HG02610 (cell line): Measurements from ENCODE around the gene SKOR1.

ENCODE experiments used
- ATAC-seq: cut with Tn5 transposase; IDR thresholded peaks from one replicate; pipeline ENCODE4 v1.9.1; 2021; ENCODE audit warnings: mild to moderate bottlenecking, moderate library complexity; ENCODE audit not compliant: unreplicated experiment

SKOR1 gene

GRCh38 chr15:67792250-67792942, 32.9 kb upstream of the SKOR1 start:
- no peak for ATAC-seq

GRCh38 chr15:67794832-67795574, 30.3 kb upstream of the SKOR1 start:
- no peak for ATAC-seq

- no peak for ATAC-seq
These were observed 28.8 kb upstream of the SKOR1 start for GRCh38 chr15:67796196-67797127.

- ATAC-seq = no peak
These were observed 25.5 kb upstream of the SKOR1 start for GRCh38 chr15:67799801-67800205.

- no peak for ATAC-seq
These were observed 24.2 kb upstream of the SKOR1 start for GRCh38 chr15:67801142-67801541.

GRCh38 chr15:67801926-67802914, 23.1 kb upstream of the SKOR1 start:
- ATAC-seq = no peak

GRCh38 chr15:67803299-67803698, 22.0 kb upstream of the SKOR1 start:
- no peak for ATAC-seq

GRCh38 chr15:67803996-67804843, 21.1 kb upstream of the SKOR1 start:
- no peak for ATAC-seq

- ATAC-seq = no peak
These were observed 20.2 kb upstream of the SKOR1 start for GRCh38 chr15:67805008-67805665.

- no peak for ATAC-seq
These were observed 19.4 kb upstream of the SKOR1 start for GRCh38 chr15:67805666-67806516.

- no peak for ATAC-seq
These were observed 18.8 kb upstream of the SKOR1 start for GRCh38 chr15:67806536-67806935.

- no peak for ATAC-seq
These were observed 18.2 kb upstream of the SKOR1 start for GRCh38 chr15:67807141-67807540.

GRCh38 chr15:67807836-67808235, 17.5 kb upstream of the SKOR1 start:
- no peak for ATAC-seq

- ATAC-seq = no peak
These were observed 16.5 kb upstream of the SKOR1 start for GRCh38 chr15:67808821-67809220.

- no peak for ATAC-seq
These were observed 15.9 kb upstream of the SKOR1 start for GRCh38 chr15:67809441-67809840.

GRCh38 chr15:67809866-67810265, 15.4 kb upstream of the SKOR1 start:
- ATAC-seq = no peak

- ATAC-seq = no peak
These were observed 13.1 kb upstream of the SKOR1 start for GRCh38 chr15:67812241-67812644.

GRCh38 chr15:67813104-67813634, 12.1 kb upstream of the SKOR1 start:
- ATAC-seq = no peak
